Calu3 (cell line): ENCODE measurements around the gene EXD3. TPM values are rescaled to one million over a fixed set of nuclear protein-coding genes. Genes with fewer than 3 reads are reported as not detected.

Source experiments
- BruUV-seq: library from RNA; stranded (reverse); fragments of 400-500 nt; replicated peaks from 2 replicates; lab custom pipeline; 2021; lab: Mats Ljungman, UMichigan
- CTCF ChIA-PET: fragments of 300-600 bp; sonication (Branson Sonifier 250); formaldehyde crosslinking; loops from one replicate; lab custom pipeline; 2022; ENCODE audit warnings: antibody characterized with exemption; lab: Charles Lee
- DNase-seq: peaks from one replicate; pipeline ENCODE4 v3.0.0; 2022
- H3K27ac Mint-ChIP-seq: one replicate; pipeline ENCODE4 v1.8.0; 2022; ENCODE audit warnings: mixed read lengths; ENCODE audit not compliant: unreplicated experiment
- H3K27me3 Mint-ChIP-seq: one replicate; pipeline ENCODE4 v1.8.0; 2022; ENCODE audit warnings: mixed read lengths; ENCODE audit not compliant: unreplicated experiment
- H3K36me3 Mint-ChIP-seq: one replicate; pipeline ENCODE4 v1.8.0; 2022; ENCODE audit warnings: mild to moderate bottlenecking, moderate library complexity, mixed read lengths; ENCODE audit not compliant: insufficient read depth, unreplicated experiment
- H3K4me1 Mint-ChIP-seq: one replicate; pipeline ENCODE4 v1.8.0; 2022; ENCODE audit warnings: mild to moderate bottlenecking, low read depth, mixed read lengths; ENCODE audit not compliant: unreplicated experiment
- H3K4me3 Mint-ChIP-seq: one replicate; pipeline ENCODE4 v1.8.0; 2022; ENCODE audit warnings: mild to moderate bottlenecking, low read depth, moderate library complexity, mixed read lengths; ENCODE audit not compliant: unreplicated experiment
- H3K9me3 Mint-ChIP-seq: one replicate; pipeline ENCODE4 v1.8.0; 2022; ENCODE audit warnings: low read depth, mixed read lengths; ENCODE audit not compliant: unreplicated experiment
- intact Hi-C: fragments of 100-400 bp; cut with micrococcal nuclease; formaldehyde crosslinking; loops from one replicate; pipeline ENCODE4 v1.10.0; 2022; ENCODE audit not compliant: unreplicated experiment
- total RNA-seq: library from RNA; stranded (reverse); gene quantifications from 2 replicates; pipeline ENCODE4 v1.2.3, GENCODE V29; 2022
- TF ChIP-seq, protein P1 (sequence below): fragments of 200-600 bp; IDR thresholded peaks from one replicate; pipeline ENCODE4 v1.8.0; 2022; ENCODE audit warnings: antibody characterized with exemption; ENCODE audit not compliant: unreplicated experiment

The EXD3 gene
- total RNA-seq, 1 experiment from 2014 or later = 13.2 TPM

DNA sequence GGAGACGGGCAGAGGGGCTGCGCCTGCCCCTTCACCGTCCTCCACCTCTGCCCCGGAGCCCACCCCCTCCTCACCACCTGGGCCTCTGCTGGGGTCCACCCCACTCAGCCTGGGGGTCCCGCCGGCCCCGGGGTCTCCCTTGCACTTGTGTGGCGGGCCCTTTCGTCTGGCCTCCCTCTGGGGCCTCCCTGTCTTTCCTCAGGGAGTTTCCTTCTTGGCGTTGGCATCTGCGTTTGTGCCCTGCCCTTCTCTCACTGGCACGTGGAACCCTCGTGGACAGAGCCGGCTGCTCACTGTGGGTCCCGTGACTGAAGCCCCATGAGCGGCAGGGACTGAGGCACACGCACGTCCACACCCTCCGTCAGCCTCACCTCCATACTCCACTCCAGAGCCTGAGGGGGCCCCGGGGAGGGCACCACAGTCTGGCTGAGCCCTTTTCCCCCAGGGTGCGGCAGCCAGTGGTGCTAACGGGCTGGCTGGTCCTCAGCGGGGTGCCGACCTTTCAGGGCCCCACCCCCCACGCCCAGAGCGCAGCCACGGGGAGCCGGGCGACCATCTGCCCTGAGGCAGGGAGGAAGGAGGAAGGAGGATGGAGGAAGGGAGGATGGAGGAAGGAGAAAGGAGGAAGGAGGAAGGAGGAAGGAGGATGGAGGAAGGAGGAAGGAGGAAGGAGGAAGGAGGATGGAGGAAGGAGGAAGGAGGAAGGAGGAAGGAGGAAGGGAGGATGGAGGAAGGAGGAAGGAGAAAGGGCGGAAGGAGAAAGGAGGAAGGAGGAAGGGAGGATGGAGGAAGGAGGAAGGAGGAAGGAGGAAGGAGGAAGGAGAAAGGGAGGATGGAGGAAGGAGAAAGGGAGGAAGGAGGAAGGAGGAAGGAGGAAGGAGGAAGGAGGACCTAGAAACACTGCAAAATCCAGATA is 67.9 kb downstream of the EXD3 start:
- Mint-ChIP-seq H3K9me3 (peaks cover 6% of the 10 kb centered on the region), H3K27ac (no peak overlapping the region), H3K36me3 (no peaks in the 10 kb centered on the region), H3K4me3 (no peak overlapping the region), H3K4me1 (no peaks in the 10 kb centered on the region), H3K27me3 (no peaks in the 10 kb centered on the region)
- CTCF ChIA-PET = no interaction called here
- no TSS peak for BruUV-seq
- intact Hi-C loops = no loop called here
- DNase-seq = no peak
- TF ChIP-seq, protein P1, sequence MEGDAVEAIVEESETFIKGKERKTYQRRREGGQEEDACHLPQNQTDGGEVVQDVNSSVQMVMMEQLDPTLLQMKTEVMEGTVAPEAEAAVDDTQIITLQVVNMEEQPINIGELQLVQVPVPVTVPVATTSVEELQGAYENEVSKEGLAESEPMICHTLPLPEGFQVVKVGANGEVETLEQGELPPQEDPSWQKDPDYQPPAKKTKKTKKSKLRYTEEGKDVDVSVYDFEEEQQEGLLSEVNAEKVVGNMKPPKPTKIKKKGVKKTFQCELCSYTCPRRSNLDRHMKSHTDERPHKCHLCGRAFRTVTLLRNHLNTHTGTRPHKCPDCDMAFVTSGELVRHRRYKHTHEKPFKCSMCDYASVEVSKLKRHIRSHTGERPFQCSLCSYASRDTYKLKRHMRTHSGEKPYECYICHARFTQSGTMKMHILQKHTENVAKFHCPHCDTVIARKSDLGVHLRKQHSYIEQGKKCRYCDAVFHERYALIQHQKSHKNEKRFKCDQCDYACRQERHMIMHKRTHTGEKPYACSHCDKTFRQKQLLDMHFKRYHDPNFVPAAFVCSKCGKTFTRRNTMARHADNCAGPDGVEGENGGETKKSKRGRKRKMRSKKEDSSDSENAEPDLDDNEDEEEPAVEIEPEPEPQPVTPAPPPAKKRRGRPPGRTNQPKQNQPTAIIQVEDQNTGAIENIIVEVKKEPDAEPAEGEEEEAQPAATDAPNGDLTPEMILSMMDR = no peak

DNA sequence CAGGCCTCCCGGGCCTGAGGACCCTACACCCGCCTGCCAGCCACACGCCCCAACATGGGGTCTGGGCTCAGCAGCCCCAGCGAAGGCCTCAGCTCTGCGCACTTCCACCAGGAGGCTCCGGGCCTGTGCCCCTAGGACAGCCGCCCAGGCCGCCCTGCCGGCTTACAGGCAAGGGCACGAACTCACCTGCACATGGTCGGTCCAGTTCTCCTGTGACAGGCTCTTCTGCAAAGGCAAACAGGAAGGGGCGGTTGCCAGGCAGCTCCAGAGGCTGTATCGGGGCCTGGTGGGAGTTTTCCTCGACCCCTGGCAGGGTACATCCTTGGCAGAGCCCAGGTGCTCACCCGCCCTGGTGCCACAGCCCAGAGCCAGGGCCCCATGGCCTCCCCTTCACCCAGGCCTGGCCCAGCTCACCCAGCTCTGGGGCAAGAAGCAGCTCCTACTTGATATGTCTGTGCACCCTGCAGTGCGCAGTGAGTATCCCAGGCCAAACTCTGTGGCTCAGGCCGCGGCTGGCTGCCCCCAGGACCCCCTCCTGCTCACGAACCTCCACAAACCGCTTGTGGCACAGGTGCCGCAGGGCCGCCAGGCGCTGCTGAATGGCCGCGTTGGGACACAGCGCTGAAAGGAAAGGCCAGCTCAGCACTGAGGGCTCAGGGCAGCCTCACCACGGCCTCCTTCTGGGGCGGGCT is 68.7 kb downstream of the EXD3 start:
- intact Hi-C loops = no loop called here
- no peaks in the 10 kb centered on the region for H3K36me3 Mint-ChIP-seq
- H3K4me1 Mint-ChIP-seq = no peaks in the 10 kb centered on the region
- H3K27me3 Mint-ChIP-seq = no peaks in the 10 kb centered on the region
- BruUV-seq = no TSS peak
- no peak overlapping the region for H3K27ac Mint-ChIP-seq
- TF ChIP-seq, protein P1 = no peak
- H3K4me3 Mint-ChIP-seq = no peak overlapping the region
- CTCF ChIA-PET = interaction anchor here (0.5 kb wide), 1 partner anchor 71 kb away, joined by 3 read pairs; no protein-coding TSS in a partner anchor
- H3K9me3 Mint-ChIP-seq = peaks cover 5% of the 10 kb centered on the region
- no peak for DNase-seq

DNA sequence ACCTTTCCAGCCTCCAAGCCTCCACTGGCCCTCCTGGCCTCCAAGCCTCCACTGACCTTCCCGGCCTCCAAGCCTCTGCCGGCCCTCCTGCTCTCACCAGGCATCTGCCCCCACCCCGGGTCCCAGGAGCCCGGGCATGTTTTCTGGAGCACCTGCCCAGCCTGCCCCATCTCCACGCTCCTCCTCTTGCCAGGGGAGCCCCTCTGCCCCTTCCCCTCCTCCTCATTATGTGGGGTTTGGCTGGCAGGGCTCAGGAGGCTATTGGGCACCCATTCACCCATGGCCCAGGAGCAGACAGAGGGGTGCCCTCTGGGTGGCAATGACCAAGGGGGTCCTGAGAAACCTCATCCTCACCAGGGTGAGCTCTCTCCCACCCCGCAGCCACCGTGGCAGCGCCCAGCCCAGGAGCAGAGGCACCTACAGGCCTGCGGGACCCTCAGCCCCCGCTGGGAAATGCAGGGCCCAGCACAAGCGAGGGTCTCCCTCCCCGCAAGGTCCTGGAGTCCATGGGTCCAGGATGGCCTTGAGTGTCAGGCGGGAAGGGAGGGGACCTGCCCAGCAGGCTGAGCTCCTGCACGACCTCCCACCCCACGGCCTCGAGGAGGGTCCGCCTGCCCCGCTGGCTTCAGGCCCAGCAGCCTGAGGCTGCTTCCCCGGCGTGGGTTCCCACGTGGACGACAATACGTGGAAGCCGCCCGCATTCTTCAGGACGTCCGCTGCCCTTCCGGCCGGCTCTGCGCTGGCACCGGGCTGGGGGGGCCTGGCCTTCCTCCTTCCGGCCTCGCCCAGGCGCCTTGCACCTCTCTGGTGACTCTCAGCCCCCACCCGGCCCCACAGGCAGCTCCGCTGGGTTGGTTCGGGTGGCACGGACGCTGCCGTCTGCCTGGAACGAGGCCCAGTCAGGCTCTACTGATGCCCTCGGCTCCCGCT is 69.5 kb downstream of the EXD3 start:
- H3K4me1 Mint-ChIP-seq = no peaks in the 10 kb centered on the region
- H3K9me3 Mint-ChIP-seq = peaks cover 5% of the 10 kb centered on the region
- DNase-seq = no peak
- BruUV-seq = no TSS peak
- H3K4me3 Mint-ChIP-seq = no peak overlapping the region
- intact Hi-C loops = no loop called here
- TF ChIP-seq, protein P1 = no peak
- CTCF ChIA-PET = interaction anchor here (0.5 kb wide), 1 partner anchor 71 kb away, joined by 3 read pairs; no protein-coding TSS in a partner anchor
- H3K36me3 Mint-ChIP-seq = no peaks in the 10 kb centered on the region
- H3K27ac Mint-ChIP-seq = no peak overlapping the region
- no peaks in the 10 kb centered on the region for H3K27me3 Mint-ChIP-seq
